Islet precursor cell (in vitro differentiated cells): ENCODE data around the gene TRIM50.
"Not testable (repeated sequence)": the region's sequence is repeated elsewhere in the genome, so short reads cannot be mapped to it uniquely, and the experiment has no call there.

Source experiments
- DNase-seq: peaks from one replicate; pipeline ENCODE4 v3.0.0-alpha.2; 2018

The TRIM50 gene

DNA sequence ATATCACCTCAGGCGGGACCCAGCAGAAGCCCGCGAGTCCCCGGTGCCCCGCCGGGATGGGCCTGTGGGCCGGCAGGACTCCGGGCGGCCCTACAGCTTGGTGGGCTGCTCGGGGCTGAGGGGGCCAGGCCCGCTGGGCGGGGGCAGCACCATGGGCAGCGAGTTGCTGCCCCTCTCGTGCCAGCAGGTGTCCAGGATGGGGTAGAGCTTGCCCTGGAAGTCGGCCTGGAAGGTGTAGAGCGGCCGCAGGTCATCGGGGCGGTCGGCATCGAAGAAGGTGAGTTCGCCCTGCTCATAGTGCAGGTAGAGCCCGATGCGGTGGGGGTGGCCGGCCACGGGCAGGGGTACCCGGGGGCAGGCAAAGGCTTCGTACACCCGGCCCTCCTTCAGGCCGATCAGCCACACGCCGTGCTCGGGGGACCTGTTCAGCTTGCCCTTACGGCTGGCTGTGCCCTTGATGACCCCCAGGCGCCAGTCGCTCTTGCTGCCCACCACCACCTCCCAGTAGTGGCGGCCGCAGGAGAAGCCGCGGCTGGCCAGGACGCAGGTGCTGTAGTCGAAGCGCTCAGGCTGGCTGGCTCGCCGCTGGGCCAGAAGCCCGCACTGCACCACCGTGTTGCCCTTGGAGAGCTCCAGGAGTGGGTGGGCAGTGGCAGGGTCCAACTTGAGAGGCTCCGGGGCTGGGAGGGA, 14.9 kb downstream of the TRIM50 start:
- DNase-seq: no peak

DNA sequence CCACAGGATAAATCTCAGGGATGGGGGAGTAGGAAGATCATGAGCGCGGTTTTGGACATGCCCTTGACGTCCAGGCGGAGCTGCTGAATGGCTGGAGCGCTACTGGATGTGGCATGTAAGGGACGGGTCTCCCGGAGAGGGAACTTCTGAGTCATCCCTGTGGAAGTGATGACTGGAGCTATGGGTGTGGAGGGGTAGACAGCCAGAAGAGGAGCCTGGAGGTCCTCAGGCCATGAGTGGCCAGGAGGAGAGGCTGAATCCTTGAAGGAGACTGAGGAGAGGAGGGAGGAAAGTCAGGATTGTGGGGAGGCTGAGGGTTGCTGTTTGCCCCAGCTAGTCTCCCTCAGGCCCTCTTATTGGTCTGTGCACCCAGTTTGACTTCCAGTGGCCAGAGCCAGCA, 16.5 kb downstream of the TRIM50 start:
- DNase-seq: not testable (repeated sequence)

DNA sequence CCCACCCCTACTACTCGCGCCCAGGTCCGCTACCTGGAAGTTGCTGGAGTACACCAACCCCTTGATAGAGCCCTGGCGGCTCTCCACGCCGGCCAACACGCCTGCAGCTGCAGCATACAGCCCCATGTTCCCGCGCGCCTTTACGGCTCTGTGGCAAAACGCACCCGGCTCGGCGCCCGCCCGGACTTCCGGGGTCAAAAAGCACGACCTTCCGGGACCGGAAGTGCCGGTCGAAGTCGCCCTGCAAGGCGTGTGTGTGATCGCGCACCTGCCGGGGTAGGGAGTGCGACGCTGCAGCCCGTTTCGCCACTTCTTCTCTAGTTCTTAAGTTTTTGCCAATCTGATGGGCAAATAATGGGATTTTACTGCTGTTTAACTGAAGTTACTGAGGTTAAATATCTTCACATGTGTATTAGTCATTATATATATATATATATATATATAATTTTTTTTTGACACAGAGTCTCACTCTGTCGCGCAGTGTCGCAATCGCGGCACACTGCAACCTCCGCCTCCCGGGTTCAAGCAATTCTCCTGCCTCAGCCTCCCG, 19.1 kb downstream of the TRIM50 start, which contains the start of gene NSUN5:
NSUN5 (minus strand) TSS at position 162 of the 550 bp plus-strand sequence; CDS start at position 126, 36 bp downstream.
- peak; percentile 94 for DNase-seq

- no peak for DNase-seq
Observed at GRCh38 chr7:73308074-73308664, 19.7 kb downstream of the TRIM50 start.

- no peak for DNase-seq
Observed at GRCh38 chr7:73307436-73307835, 20.4 kb downstream of the TRIM50 start.

- DNase-seq: not testable (repeated sequence)
Observed at GRCh38 chr7:73304612-73305387, 23.1 kb downstream of the TRIM50 start.

GRCh38 chr7:73304071-73304470, 23.8 kb downstream of the TRIM50 start:
- no peak for DNase-seq

- no peak for DNase-seq
Observed at GRCh38 chr7:73303546-73303945, 24.3 kb downstream of the TRIM50 start.

GRCh38 chr7:73302846-73303245, 25.0 kb downstream of the TRIM50 start:
- not testable (repeated sequence) for DNase-seq

- DNase-seq: not testable (repeated sequence)
Observed at GRCh38 chr7:73301108-73301507, 26.8 kb downstream of the TRIM50 start.

- DNase-seq: peak; percentile 26
Observed at GRCh38 chr7:73299812-73300211, 28.1 kb downstream of the TRIM50 start.

GRCh38 chr7:73297706-73298105, 30.2 kb downstream of the TRIM50 start:
- peak; percentile 8 for DNase-seq

GRCh38 chr7:73297235-73297634, 30.6 kb downstream of the TRIM50 start:
- not testable (repeated sequence) for DNase-seq

GRCh38 chr7:73277210-73277609, 50.7 kb downstream of the TRIM50 start:
- DNase-seq: not testable (repeated sequence)

GRCh38 chr7:73267813-73268212, 60.1 kb downstream of the TRIM50 start:
- DNase-seq: not testable (repeated sequence)

DNA sequence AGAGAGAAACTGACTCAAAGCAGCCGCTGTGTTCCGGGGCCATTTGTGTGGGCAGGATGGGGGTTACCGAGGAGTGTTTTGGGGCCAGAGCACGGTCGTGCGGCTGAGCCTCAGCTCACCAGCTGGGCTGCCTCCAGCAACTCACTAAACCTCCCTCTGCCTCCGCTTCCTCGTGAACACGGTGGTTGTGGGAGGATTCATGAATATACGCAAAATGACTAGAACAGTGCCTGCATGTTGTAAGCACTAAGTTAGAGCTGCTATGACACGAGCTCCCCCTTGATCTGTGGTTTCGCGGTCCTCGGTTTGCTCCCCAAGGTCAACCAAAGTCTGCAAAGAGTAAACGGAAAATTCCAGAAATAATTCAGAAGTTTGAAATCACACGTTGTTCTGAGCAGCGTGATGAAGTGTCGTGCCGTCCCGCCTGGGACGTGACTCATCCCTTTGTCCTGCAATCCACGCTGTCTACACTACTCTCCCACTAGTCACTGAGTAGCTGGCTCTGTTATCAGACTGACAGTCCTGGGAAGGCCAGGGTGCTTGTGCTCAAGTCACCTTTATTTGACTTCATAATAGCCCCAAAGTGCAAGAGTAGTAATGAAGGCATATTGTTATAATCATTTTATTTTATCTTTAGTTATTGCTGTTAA, 61.0 kb downstream of the TRIM50 start:
- DNase-seq: not testable (repeated sequence)
